HepG2 (cell line): ENCODE data around the gene PALM. TPM values are rescaled to one million over a fixed set of nuclear protein-coding genes. Genes with fewer than 3 reads are reported as not detected.

ENCODE experiments used
- HNRNPL ChIP-seq: fragments of 200-400 bp; formaldehyde crosslinking; IDR thresholded peaks from 2 replicates; pipeline ENCODE4 v1.6.1; 2017; ENCODE audit warnings: mild to moderate bottlenecking, low read depth, low read length
- MZF1 ChIP-seq: sonication (generic); formaldehyde crosslinking; IDR thresholded peaks from 2 replicates; pipeline ENCODE4 v1.8.1; 2023; ENCODE audit warnings: mild to moderate bottlenecking, missing genetic modification reagents, borderline replicate concordance
- NFATC3 ChIP-seq: sonication (generic); formaldehyde crosslinking; IDR thresholded peaks from 2 replicates; pipeline ENCODE4 v1.5.1; 2020; ENCODE audit warnings: mild to moderate bottlenecking, missing genetic modification reagents
- PAF1 ChIP-seq: IDR thresholded peaks from 2 replicates; pipeline ENCODE4 v1.6.1; 2016; ENCODE audit warnings: missing genetic modification reagents, missing compliant biosample characterization
- SKI ChIP-seq: fragments of 450-650 bp; IDR thresholded peaks from one replicate; pipeline ENCODE4 v1.6.1; 2018; ENCODE audit warnings: mild to moderate bottlenecking; ENCODE audit not compliant: partially characterized antibody
- TSC22D2 ChIP-seq: sonication (generic); formaldehyde crosslinking; IDR thresholded peaks from 2 replicates; pipeline ENCODE4 v1.5.1; 2020; ENCODE audit warnings: missing genetic modification reagents, mild to moderate bottlenecking, borderline replicate concordance
- ZEB1 ChIP-seq: IDR thresholded peaks from 2 replicates; pipeline ENCODE4 v1.6.1; 2012; ENCODE audit warnings: mild to moderate bottlenecking, low read depth, inconsistent platforms; ENCODE audit not compliant: insufficient replicate concordance
- ZNF101 ChIP-seq: sonication (generic); formaldehyde crosslinking; IDR thresholded peaks from 2 replicates; pipeline ENCODE4 v1.4.0; 2020; ENCODE audit warnings: mild to moderate bottlenecking, low read depth, missing genetic modification reagents, borderline replicate concordance
- ZNF572 ChIP-seq: sonication (generic); formaldehyde crosslinking; IDR thresholded peaks from 2 replicates; pipeline ENCODE4 v1.5.1; 2020; ENCODE audit warnings: mild to moderate bottlenecking, missing genetic modification reagents
- polyA plus RNA-seq, 8 experiments: library from polyadenylated mRNA; depleted of rRNA in 3 of 8; stranded (reverse) in 7 of 8; unstranded in 1 of 8; fragments of >200 nt; fragmentation: Illumina TruSeq in 4 of 8; extraction: Trizol in 4 of 8; gene quantifications; 2 replicates each; pipeline versions ENCODE4 v1.2.1 to v1.2.3, GENCODE V29; 2011 to 2016; ENCODE audit warnings: low read depth in 4 of 8, missing spikeins in 1 of 8, mixed read lengths in 1 of 8; ENCODE audit not compliant: insufficient read depth in 1 of 8
- total RNA-seq, 5 experiments: library from RNA; depleted of rRNA; stranded (reverse); fragments of >200 nt; fragmentation: Illumina TruSeq; extraction: Trizol; gene quantifications; 2 replicates each; pipeline ENCODE4 v1.2.3, GENCODE V29; 2016; ENCODE audit warnings: low read depth in 1 of 5
- TF ChIP-seq, protein P1 (sequence below): sonication (generic); formaldehyde crosslinking; IDR thresholded peaks from 2 replicates; pipeline ENCODE4 v1.4.0; 2020; ENCODE audit warnings: missing genetic modification reagents
- TF ChIP-seq, protein P2 (sequence below): sonication (generic); formaldehyde crosslinking; IDR thresholded peaks from 2 replicates; pipeline ENCODE4 v1.5.0; 2020; ENCODE audit warnings: mild to moderate bottlenecking, missing genetic modification reagents, borderline replicate concordance
- TF ChIP-seq, protein P3 (sequence below): sonication (generic); formaldehyde crosslinking; IDR thresholded peaks from 2 replicates; pipeline ENCODE4 v1.9.0; 2021; ENCODE audit warnings: missing genetic modification reagents, borderline replicate concordance
- TF ChIP-seq, protein P4 (sequence below): sonication (generic); formaldehyde crosslinking; IDR thresholded peaks from 2 replicates; pipeline ENCODE4 v1.5.0; 2020; ENCODE audit warnings: missing genetic modification reagents
- TF ChIP-seq, protein P5 (sequence below): sonication (generic); formaldehyde crosslinking; IDR thresholded peaks from 2 replicates; pipeline ENCODE4 v1.5.0; 2020; ENCODE audit warnings: missing genetic modification reagents
- TF ChIP-seq, protein P6 (sequence below): sonication (generic); formaldehyde crosslinking; IDR thresholded peaks from 2 replicates; pipeline ENCODE4 v1.4.0; 2020; ENCODE audit warnings: missing genetic modification reagents

PALM gene
- total and polyA plus RNA-seq, 2 of the 13 experiments (the other 11 are each of a cell fraction or from before 2014, with no cell fraction given) = 4.0 to 9.7 TPM

DNA sequence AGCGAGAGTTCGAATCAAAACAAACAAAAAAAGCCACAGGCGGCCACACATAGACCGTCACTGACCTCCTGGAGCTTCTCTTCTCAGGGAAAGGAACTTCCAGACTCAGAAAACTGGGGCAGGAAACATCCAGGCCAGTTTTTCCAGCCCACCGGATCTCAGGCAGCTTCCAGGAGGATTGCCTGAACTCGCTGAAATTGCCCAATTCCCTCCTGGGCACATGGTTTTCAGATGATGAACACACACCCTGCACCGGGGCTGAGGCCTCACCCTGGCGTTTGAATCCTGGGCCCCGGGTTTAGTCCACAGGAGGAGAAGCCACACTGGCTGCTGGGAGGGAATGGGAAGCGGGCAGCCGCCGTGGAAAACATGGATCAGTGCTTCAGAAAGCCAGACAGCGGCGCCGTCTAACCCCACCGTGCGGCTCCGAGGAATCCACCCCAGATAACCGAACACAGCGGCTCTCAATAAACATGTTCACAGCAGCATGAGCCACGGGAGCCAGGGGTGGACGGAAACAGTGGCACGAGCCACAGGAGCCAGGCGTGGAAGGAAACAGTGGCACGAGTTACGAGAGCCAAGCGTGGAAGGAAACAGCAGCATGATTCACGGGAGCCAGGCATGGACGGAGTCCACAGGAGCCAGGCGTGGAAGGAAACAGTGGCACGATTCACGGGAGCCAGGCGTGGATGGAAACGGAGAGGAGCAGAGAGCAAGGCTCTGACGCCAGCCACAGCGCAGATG, 70.3 kb downstream of the PALM start (continued):
- TF ChIP-seq, protein P1, sequence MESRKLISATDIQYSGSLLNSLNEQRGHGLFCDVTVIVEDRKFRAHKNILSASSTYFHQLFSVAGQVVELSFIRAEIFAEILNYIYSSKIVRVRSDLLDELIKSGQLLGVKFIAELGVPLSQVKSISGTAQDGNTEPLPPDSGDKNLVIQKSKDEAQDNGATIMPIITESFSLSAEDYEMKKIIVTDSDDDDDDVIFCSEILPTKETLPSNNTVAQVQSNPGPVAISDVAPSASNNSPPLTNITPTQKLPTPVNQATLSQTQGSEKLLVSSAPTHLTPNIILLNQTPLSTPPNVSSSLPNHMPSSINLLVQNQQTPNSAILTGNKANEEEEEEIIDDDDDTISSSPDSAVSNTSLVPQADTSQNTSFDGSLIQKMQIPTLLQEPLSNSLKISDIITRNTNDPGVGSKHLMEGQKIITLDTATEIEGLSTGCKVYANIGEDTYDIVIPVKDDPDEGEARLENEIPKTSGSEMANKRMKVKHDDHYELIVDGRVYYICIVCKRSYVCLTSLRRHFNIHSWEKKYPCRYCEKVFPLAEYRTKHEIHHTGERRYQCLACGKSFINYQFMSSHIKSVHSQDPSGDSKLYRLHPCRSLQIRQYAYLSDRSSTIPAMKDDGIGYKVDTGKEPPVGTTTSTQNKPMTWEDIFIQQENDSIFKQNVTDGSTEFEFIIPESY (CRISPR knock-in tag) = peak; percentile 68
- TF ChIP-seq, protein P2, sequence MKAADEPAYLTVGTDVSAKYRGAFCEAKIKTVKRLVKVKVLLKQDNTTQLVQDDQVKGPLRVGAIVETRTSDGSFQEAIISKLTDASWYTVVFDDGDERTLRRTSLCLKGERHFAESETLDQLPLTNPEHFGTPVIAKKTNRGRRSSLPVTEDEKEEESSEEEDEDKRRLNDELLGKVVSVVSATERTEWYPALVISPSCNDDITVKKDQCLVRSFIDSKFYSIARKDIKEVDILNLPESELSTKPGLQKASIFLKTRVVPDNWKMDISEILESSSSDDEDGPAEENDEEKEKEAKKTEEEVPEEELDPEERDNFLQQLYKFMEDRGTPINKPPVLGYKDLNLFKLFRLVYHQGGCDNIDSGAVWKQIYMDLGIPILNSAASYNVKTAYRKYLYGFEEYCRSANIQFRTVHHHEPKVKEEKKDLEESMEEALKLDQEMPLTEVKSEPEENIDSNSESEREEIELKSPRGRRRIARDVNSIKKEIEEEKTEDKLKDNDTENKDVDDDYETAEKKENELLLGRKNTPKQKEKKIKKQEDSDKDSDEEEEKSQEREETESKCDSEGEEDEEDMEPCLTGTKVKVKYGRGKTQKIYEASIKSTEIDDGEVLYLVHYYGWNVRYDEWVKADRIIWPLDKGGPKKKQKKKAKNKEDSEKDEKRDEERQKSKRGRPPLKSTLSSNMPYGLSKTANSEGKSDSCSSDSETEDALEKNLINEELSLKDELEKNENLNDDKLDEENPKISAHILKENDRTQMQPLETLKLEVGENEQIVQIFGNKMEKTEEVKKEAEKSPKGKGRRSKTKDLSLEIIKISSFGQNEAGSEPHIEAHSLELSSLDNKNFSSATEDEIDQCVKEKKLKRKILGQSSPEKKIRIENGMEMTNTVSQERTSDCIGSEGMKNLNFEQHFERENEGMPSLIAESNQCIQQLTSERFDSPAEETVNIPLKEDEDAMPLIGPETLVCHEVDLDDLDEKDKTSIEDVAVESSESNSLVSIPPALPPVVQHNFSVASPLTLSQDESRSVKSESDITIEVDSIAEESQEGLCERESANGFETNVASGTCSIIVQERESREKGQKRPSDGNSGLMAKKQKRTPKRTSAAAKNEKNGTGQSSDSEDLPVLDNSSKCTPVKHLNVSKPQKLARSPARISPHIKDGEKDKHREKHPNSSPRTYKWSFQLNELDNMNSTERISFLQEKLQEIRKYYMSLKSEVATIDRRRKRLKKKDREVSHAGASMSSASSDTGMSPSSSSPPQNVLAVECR (CRISPR knock-in tag) = peak; percentile 74; the same call in 1 of the 2 replicates
- peak; percentile 46 for TF ChIP-seq SKI
- TF ChIP-seq, protein P3, sequence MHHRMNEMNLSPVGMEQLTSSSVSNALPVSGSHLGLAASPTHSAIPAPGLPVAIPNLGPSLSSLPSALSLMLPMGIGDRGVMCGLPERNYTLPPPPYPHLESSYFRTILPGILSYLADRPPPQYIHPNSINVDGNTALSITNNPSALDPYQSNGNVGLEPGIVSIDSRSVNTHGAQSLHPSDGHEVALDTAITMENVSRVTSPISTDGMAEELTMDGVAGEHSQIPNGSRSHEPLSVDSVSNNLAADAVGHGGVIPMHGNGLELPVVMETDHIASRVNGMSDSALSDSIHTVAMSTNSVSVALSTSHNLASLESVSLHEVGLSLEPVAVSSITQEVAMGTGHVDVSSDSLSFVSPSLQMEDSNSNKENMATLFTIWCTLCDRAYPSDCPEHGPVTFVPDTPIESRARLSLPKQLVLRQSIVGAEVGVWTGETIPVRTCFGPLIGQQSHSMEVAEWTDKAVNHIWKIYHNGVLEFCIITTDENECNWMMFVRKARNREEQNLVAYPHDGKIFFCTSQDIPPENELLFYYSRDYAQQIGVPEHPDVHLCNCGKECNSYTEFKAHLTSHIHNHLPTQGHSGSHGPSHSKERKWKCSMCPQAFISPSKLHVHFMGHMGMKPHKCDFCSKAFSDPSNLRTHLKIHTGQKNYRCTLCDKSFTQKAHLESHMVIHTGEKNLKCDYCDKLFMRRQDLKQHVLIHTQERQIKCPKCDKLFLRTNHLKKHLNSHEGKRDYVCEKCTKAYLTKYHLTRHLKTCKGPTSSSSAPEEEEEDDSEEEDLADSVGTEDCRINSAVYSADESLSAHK (CRISPR knock-in tag) = peak; percentile 63; the same call in 1 of the 2 replicates
- TF ChIP-seq ZNF101 (CRISPR knock-in tag) = no peak
- TF ChIP-seq, protein P4, sequence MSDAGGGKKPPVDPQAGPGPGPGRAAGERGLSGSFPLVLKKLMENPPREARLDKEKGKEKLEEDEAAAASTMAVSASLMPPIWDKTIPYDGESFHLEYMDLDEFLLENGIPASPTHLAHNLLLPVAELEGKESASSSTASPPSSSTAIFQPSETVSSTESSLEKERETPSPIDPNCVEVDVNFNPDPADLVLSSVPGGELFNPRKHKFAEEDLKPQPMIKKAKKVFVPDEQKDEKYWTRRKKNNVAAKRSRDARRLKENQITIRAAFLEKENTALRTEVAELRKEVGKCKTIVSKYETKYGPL (CRISPR knock-in tag) = peak; percentile 69; the same call in 1 of the 2 replicates
- TF ChIP-seq TSC22D2 (CRISPR knock-in tag) = peak; percentile 76; the same call in 1 of the 2 replicates
- no peak for TF ChIP-seq PAF1
- 0 out of 2 replicates have a peak, but pooled peaks have one; percentile 71 for TF ChIP-seq NFATC3
- TF ChIP-seq, protein P5, sequence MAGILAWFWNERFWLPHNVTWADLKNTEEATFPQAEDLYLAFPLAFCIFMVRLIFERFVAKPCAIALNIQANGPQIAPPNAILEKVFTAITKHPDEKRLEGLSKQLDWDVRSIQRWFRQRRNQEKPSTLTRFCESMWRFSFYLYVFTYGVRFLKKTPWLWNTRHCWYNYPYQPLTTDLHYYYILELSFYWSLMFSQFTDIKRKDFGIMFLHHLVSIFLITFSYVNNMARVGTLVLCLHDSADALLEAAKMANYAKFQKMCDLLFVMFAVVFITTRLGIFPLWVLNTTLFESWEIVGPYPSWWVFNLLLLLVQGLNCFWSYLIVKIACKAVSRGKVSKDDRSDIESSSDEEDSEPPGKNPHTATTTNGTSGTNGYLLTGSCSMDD (CRISPR knock-in tag) = no peak
- TF ChIP-seq ZEB1 = no peak
- no peak for TF ChIP-seq MZF1 (CRISPR knock-in tag)
- no peak for TF ChIP-seq ZNF572 (CRISPR knock-in tag)
- TF ChIP-seq HNRNPL = no peak
- TF ChIP-seq, protein P6, sequence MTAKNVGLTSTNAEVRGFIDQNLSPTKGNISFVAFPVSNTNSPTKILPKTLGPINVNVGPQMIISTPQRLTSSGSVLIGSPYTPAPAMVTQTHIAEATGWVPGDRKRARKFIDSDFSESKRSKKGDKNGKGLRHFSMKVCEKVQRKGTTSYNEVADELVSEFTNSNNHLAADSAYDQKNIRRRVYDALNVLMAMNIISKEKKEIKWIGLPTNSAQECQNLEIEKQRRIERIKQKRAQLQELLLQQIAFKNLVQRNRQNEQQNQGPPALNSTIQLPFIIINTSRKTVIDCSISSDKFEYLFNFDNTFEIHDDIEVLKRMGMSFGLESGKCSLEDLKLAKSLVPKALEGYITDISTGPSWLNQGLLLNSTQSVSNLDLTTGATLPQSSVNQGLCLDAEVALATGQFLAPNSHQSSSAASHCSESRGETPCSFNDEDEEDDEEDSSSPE (CRISPR knock-in tag) = peak; percentile 88
